ENCODE measurements around the gene CFAP299.

DNA sequence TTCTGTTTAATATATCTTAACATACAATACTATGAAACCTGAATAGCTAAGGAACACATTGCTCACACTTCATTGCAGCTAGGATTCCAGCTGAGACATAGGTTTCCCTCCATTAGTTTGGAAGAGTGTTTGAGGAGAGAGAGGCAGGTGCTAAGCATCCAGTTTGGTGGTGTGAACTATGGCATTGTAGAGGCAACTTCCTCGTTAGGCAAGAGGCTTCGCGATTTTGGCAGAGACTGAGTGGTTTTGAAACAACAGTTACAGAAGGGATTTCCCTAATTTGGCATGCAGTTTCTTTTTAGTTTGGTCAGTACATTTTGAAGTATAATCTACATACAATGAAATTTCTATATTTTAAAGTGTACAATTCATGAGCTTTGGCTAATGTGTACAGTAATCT is 577.9 kb downstream of the CFAP299 start:
- TF ChIP-seq, protein P1, sequence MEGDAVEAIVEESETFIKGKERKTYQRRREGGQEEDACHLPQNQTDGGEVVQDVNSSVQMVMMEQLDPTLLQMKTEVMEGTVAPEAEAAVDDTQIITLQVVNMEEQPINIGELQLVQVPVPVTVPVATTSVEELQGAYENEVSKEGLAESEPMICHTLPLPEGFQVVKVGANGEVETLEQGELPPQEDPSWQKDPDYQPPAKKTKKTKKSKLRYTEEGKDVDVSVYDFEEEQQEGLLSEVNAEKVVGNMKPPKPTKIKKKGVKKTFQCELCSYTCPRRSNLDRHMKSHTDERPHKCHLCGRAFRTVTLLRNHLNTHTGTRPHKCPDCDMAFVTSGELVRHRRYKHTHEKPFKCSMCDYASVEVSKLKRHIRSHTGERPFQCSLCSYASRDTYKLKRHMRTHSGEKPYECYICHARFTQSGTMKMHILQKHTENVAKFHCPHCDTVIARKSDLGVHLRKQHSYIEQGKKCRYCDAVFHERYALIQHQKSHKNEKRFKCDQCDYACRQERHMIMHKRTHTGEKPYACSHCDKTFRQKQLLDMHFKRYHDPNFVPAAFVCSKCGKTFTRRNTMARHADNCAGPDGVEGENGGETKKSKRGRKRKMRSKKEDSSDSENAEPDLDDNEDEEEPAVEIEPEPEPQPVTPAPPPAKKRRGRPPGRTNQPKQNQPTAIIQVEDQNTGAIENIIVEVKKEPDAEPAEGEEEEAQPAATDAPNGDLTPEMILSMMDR (IDR thresholded peaks at IDR 0.05), result no peak
- TF ChIP-seq POLR2A (IDR thresholded peaks at IDR 0.05) (no peak), POLR2AphosphoS5 (IDR thresholded peaks at IDR 0.05) (no peak)
